Aorta (tissue), 5 donors: ENCODE measurements around the gene FBH1. TPM values are rescaled to one million over a fixed set of nuclear protein-coding genes. Genes with fewer than 3 reads are reported as not detected.
A peak's percentile ranks its signal among the peaks of the same experiment; 100 is the strongest.
"Not testable (repeated sequence)": the region's sequence is repeated elsewhere in the genome, so short reads cannot be mapped to it uniquely, and the experiment has no call there.

ENCODE experiments used
- ATAC-seq: fragments of 200-7000 bp; cut with Tn5 transposase; one replicate; pipeline ENCODE4 v1.9.1; 2022; ENCODE audit warnings: moderate library complexity; ENCODE audit not compliant: low FRiP score
- DNase-seq, 2 donors: peaks; one replicate each; pipeline ENCODE4 v3.0.0-alpha.2; 2020
- H3K27ac ChIP-seq, 2 donors: one replicate each; pipeline ENCODE4 v1.5.1; 2013; ENCODE audit warnings: low read length in 2 of 2, mild to moderate bottlenecking in 2 of 2, moderate library complexity in 2 of 2, control low read depth in 1 of 2, inconsistent platforms in 1 of 2, low read depth in 1 of 2
- H3K27me3 ChIP-seq, 2 donors: one replicate each; pipeline ENCODE4 v1.6.1; 2013; ENCODE audit warnings: control low read depth in 1 of 2, low read length in 1 of 2, mild to moderate bottlenecking in 1 of 2, moderate library complexity in 1 of 2; ENCODE audit not compliant: insufficient read depth in 2 of 2, control insufficient read depth in 1 of 2
- H3K36me3 ChIP-seq, 2 donors: one replicate each; pipeline ENCODE4 v1.6.1; 2013; ENCODE audit warnings: control low read depth in 1 of 2, low read length in 1 of 2, mild to moderate bottlenecking in 1 of 2; ENCODE audit not compliant: insufficient read depth in 2 of 2, control insufficient read depth in 1 of 2
- H3K4me1 ChIP-seq, 2 donors: one replicate each; pipeline ENCODE4 v1.6.1; 2013; ENCODE audit warnings: low read length in 2 of 2, control low read depth in 1 of 2, mild to moderate bottlenecking in 1 of 2, moderate library complexity in 1 of 2; ENCODE audit not compliant: insufficient read depth in 2 of 2, control insufficient read depth in 1 of 2
- H3K4me3 ChIP-seq, 2 donors: one replicate each; pipeline ENCODE4 v1.5.1; 2013; ENCODE audit warnings: low read length in 2 of 2, control low read depth in 1 of 2, mild to moderate bottlenecking in 1 of 2
- H3K9me3 ChIP-seq: one replicate; pipeline ENCODE4 v1.6.1; 2013; ENCODE audit warnings: mild to moderate bottlenecking, low read length; ENCODE audit not compliant: control insufficient read depth
- WGBS, 2 donors: extraction: QIAGEN DNeasy Blood & Tissue Kit; methylation state at CpG; one replicate each; pipeline ENCODE4 v1.1.7; 2013; 5-methylcytosine and 5-hydroxymethylcytosine counted together
- intact Hi-C, 2 donors: fragments of 100-400 bp; cut with DNase I; formaldehyde crosslinking; loops; one replicate each; pipeline versions ENCODE4 v1.14.2 to v1.15.0; 2022
- polyA plus RNA-seq, 2 donors: library from polyadenylated mRNA; stranded (reverse); fragments of 200-250 nt; gene quantifications; one replicate each; pipeline ENCODE4 v1.2.3, GENCODE V29; 2013
- total RNA-seq, 2 donors: library from RNA; stranded (reverse); fragmentation: NEBNext Ultra II Directional; extraction: Animal tissue kit (Norgen Biotek cat#: 25700); gene quantifications; one replicate each; pipeline ENCODE4 v1.2.1, GENCODE V29; 2021
- donor health status: healthy with polysubstance abuse.
- donor health status: Bipolar disorder and iron deficiency.
- donor health status: DM: no; HTN: no; CAD: no.
- donor health status: DM: no; HTN: no; CAD: no.
- donor health status: DM: yes; HTN: yes; CAD: no.

The FBH1 gene
- total and polyA plus RNA-seq, 4 donors = 36.9 to 110 (median 104) TPM

GRCh38 chr10:5855979-5856700 is 33.9 kb upstream of the FBH1 start:
- H3K36me3 ChIP-seq = no peaks in the 10 kb centered on the region
- peak in 1 of 2 donors; percentile 48 for DNase-seq
- intact Hi-C loops = no loop called here
- H3K4me1 ChIP-seq = no peaks in the 10 kb centered on the region
- H3K9me3 ChIP-seq = no peaks in the 10 kb centered on the region
- no peak overlapping the region for H3K4me3 ChIP-seq
- WGBS, 2 donors = 81 to 88% methylated on average over 18 of the region's 18 CpGs
- H3K27ac ChIP-seq = no peak overlapping the region
- ATAC-seq = no peak
- no peaks in the 10 kb centered on the region for H3K27me3 ChIP-seq

- 74 to 77% methylated on average over 7 of the region's 7 CpGs for WGBS, 2 donors
- Histone ChIP-seq H3K27me3 (no peaks in the 10 kb centered on the region), H3K4me3 (no peak overlapping the region), H3K9me3 (no peaks in the 10 kb centered on the region), H3K36me3 (no peaks in the 10 kb centered on the region), H3K4me1 (no peaks in the 10 kb centered on the region), H3K27ac (no peak overlapping the region)
- DNase-seq (peak in 1 of 2 donors; percentile 36), ATAC-seq (no peak)
- intact Hi-C loops = no loop called here
These were observed 33.4 kb upstream of the FBH1 start for GRCh38 chr10:5856701-5857004.

- 85 to 93% methylated on average over 5 of the region's 5 CpGs for WGBS, 2 donors
- DNase-seq = no peak
- no peak for ATAC-seq
- Histone ChIP-seq H3K36me3 (no peaks in the 10 kb centered on the region), H3K27ac (no peak overlapping the region), H3K4me1 (no peaks in the 10 kb centered on the region), H3K4me3 (no peak overlapping the region), H3K9me3 (no peaks in the 10 kb centered on the region), H3K27me3 (no peaks in the 10 kb centered on the region)
- intact Hi-C loops = no loop called here
These were observed 31.2 kb upstream of the FBH1 start for GRCh38 chr10:5858811-5859210.

GRCh38 chr10:5860066-5860465 is 30.0 kb upstream of the FBH1 start:
- Histone ChIP-seq H3K4me3 (no peak overlapping the region), H3K27ac (no peak overlapping the region), H3K36me3 (no peaks in the 10 kb centered on the region), H3K4me1 (no peaks in the 10 kb centered on the region), H3K9me3 (no peaks in the 10 kb centered on the region), H3K27me3 (no peaks in the 10 kb centered on the region)
- intact Hi-C loops = no loop called here
- 77 to 82% methylated on average over 7 of the region's 7 CpGs for WGBS, 2 donors
- ATAC-seq (no peak), DNase-seq (no peak)

- 95 to 98% methylated on average over 7 of the region's 7 CpGs for WGBS, 2 donors
- Histone ChIP-seq H3K27me3 (no peaks in the 10 kb centered on the region), H3K27ac (no peak overlapping the region), H3K36me3 (no peaks in the 10 kb centered on the region), H3K4me3 (no peak overlapping the region), H3K4me1 (no peaks in the 10 kb centered on the region), H3K9me3 (no peaks in the 10 kb centered on the region)
- intact Hi-C loops = no loop called here
- no peak for ATAC-seq
- DNase-seq = no peak
These were observed 27.6 kb upstream of the FBH1 start for GRCh38 chr10:5862360-5862961.

DNA sequence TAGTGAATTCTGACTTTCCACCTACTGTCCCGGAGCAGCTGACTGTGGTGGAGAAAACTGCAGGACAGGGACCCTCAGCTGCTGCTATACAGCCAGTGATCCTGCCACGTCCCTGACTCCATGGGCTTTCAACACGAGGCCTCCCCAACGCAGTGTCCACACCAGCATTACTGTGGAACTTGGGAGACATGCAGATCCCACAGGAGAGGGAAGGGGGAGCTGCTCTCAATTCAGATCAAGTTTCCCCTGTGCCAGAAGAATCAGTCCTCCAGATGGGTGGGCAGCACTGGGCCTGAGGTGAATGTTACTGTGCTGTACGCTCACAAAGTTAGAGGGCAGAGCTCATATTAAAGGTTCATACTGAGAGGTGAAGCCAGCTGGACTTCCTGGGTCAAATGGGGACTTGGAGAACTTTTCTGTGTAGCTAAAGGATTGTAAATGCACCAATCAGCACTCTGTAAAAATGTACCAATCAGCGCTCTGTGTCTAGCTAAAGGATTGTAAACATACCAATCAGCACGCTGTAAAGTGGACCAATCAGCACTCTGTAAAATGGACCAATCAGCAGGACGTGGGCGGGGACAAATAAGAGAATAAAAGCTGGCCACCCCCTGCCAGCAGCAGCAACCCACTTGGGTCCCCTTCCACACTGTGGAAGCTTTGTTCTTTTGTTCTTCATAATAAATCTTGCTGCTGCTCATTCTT is 26.9 kb upstream of the FBH1 start:
- DNase-seq = not testable (repeated sequence)

DNA sequence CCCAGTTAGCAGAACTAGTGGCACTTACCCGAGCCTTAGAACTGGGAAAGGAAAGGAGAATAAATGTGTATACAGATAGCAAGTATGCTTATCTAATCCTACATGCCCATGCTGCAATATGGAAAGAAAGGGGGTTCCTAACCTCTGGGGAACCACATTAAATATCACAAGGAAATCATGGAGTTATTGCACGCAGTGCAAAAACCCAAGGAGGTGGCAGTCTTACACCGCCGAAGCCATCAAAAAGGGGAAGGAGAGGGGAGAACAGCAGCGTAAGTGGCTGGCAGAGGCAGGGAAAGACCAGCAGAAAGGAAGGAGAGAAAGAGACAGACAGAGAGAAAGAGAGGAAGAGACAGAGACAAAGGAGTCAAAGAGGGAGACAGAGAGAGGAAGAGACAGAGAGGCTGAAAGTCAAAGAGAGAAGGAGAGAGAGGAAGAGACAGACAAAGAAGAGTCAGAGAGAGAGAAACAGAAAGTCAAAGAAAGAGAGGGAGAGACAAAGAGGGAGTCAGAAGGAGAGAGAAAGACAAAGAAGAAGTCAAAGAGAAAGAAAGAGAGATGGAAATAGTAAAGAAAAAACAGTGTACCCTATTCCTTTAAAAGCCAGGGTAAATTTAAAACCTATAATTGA is 23.5 kb upstream of the FBH1 start:
- H3K27me3 ChIP-seq, H3K9me3 ChIP-seq, H3K27ac ChIP-seq, intact Hi-C loops, H3K36me3 ChIP-seq, H3K4me1 ChIP-seq, H3K4me3 ChIP-seq, DNase-seq, ATAC-seq: not testable (repeated sequence)
- 72 to 81% methylated on average over 5 of the region's 5 CpGs for WGBS, 2 donors

More for the DNA sequence above, 26.9 kb upstream of the FBH1 start:
- H3K4me3 ChIP-seq, H3K4me1 ChIP-seq, H3K9me3 ChIP-seq, intact Hi-C loops, H3K36me3 ChIP-seq, H3K27me3 ChIP-seq, H3K27ac ChIP-seq, ATAC-seq: not testable (repeated sequence)
- WGBS, 2 donors = 93 to 96% methylated on average over 9 of the region's 9 CpGs

DNA sequence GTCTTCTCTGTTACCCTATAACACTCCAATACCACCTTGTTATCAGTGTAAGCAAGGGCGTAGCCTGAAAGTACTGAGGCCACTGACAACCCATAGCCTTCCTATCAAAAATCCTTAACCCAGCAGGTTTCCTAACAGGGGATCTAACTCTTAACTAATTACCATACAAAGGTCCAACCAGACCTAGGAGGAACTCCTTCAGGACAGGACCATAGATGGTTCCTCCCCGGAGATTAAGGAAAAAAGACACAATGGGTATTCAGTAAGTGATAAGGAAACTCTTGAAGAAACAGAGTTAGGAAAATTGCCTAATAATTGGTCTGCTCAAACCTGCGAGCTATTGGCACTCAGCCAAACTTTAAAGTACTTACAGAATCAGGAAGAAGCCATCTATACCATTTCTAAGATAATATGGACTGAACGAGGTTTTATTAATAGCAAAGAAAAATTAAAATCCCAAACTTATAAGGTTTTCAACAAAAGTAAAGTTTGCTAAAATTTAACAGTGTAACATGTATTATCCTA is 22.9 kb upstream of the FBH1 start:
- not testable (repeated sequence) for ATAC-seq

More for the DNA sequence above, 22.9 kb upstream of the FBH1 start:
- intact Hi-C loops, H3K9me3 ChIP-seq, H3K27me3 ChIP-seq, H3K4me1 ChIP-seq, H3K36me3 ChIP-seq, H3K27ac ChIP-seq, DNase-seq, H3K4me3 ChIP-seq: not testable (repeated sequence)
- 66 to 69% methylated on average over 4 of the region's 4 CpGs for WGBS, 2 donors
